Nephron progenitor cell (in vitro differentiated cells): ENCODE measurements around the gene MDM1.

Source experiments
- DNase-seq: peaks from one replicate; pipeline ENCODE4 v3.0.0; 2021
- H3K27ac Mint-ChIP-seq: 2 replicates; pipeline ENCODE4 v1.8.0; 2021; ENCODE audit warnings: mild to moderate bottlenecking, moderate library complexity, mixed read lengths
- H3K27me3 Mint-ChIP-seq: 2 replicates; pipeline ENCODE4 v1.8.0; 2021; ENCODE audit warnings: mild to moderate bottlenecking, low read depth, mixed read lengths; ENCODE audit not compliant: poor library complexity
- H3K36me3 Mint-ChIP-seq: 2 replicates; pipeline ENCODE4 v1.8.0; 2021; ENCODE audit warnings: low read depth, mixed read lengths
- H3K4me1 Mint-ChIP-seq: 2 replicates; pipeline ENCODE4 v1.8.0; 2021; ENCODE audit warnings: mixed read lengths
- H3K4me3 Mint-ChIP-seq: 2 replicates; pipeline ENCODE4 v1.8.0; 2021; ENCODE audit warnings: mild to moderate bottlenecking, moderate library complexity, mixed read lengths
- H3K9me3 Mint-ChIP-seq: 2 replicates; pipeline ENCODE4 v1.8.0; 2021; ENCODE audit warnings: mild to moderate bottlenecking, moderate library complexity, mixed read lengths
- TF ChIP-seq, protein P1 (sequence below): fragments of 200-600 bp; sonication (generic); IDR thresholded peaks from 2 replicates; pipeline ENCODE4 v1.5.0; 2021; ENCODE audit warnings: antibody characterized with exemption

The MDM1 gene

DNA sequence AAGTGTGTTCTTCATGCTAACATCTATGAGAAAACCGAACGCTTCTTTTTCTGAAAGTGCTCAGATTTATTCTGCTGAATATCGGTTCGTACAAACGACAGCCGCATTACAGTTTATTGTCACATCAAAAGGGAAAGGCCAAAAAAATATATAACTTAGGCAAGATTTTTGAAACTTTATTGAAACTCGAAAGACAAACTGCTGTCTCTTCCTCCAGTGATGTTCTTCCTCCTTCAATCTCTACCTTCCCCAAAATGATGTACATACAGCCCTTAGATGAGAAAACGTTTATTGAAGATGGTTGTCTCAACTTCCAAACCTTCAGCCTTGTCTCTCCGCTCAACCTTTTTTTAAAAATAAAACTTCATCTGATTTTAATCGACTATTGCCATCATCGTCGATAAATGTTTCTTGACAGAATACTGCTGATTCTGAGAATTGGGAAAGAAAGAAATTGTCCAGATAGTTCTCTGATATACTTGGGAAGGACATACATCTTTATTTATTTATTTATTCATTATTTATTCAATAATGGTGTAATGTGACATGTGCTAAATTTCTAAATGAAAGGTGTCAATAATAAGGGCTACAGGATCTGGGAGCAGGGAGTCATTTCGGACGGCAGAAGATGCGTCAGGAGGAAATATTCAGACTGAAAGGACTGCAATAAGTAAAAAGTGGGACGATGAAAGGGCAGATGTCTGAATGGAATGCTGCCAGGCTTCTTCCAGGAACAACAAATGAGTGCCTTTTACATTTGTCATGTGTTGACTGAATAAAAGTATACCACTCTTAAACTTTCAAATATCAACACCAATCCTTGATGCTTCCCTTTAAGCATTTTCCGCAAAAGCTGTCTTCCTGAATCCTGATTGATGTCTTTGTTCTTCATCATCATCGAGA is 817 bp upstream of the MDM1 start:
- H3K9me3 Mint-ChIP-seq = no peaks in the 10 kb centered on the region
- H3K27ac Mint-ChIP-seq = no peak overlapping the region
- peaks cover 45% of the 10 kb centered on the region for H3K4me1 Mint-ChIP-seq
- H3K36me3 Mint-ChIP-seq = peaks cover 15% of the 10 kb centered on the region
- TF ChIP-seq, protein P1, sequence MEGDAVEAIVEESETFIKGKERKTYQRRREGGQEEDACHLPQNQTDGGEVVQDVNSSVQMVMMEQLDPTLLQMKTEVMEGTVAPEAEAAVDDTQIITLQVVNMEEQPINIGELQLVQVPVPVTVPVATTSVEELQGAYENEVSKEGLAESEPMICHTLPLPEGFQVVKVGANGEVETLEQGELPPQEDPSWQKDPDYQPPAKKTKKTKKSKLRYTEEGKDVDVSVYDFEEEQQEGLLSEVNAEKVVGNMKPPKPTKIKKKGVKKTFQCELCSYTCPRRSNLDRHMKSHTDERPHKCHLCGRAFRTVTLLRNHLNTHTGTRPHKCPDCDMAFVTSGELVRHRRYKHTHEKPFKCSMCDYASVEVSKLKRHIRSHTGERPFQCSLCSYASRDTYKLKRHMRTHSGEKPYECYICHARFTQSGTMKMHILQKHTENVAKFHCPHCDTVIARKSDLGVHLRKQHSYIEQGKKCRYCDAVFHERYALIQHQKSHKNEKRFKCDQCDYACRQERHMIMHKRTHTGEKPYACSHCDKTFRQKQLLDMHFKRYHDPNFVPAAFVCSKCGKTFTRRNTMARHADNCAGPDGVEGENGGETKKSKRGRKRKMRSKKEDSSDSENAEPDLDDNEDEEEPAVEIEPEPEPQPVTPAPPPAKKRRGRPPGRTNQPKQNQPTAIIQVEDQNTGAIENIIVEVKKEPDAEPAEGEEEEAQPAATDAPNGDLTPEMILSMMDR = no peak
- peaks cover 4% of the 10 kb centered on the region for H3K27me3 Mint-ChIP-seq
- peak overlapping the region; percentile 94 for H3K4me3 Mint-ChIP-seq
- no peak for DNase-seq

DNA sequence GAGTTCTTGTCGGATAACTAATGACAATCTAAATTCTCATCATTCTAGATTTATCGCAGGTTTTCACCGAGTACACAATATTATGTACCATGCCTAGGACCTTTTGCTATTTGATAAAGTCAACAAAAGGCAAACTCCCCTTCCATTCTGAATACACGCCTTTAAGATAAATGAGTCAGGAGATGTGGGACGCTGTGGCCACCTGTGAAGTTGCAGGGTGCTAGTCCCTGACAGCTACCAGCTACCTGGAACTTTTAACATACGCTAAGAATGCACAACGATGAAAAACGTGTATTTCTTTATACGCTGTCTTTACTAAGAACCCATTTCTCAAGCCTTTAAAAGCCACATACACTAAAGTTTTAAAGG is 678 bp downstream of the MDM1 start:
- Mint-ChIP-seq H3K9me3 (no peaks in the 10 kb centered on the region), H3K27ac (no peak overlapping the region), H3K36me3 (peaks cover 21% of the 10 kb centered on the region), H3K4me1 (peaks cover 48% of the 10 kb centered on the region), H3K27me3 (no peaks in the 10 kb centered on the region), H3K4me3 (peak overlapping the region; percentile 94)
- DNase-seq = no peak
- TF ChIP-seq, protein P1 = no peak

DNA sequence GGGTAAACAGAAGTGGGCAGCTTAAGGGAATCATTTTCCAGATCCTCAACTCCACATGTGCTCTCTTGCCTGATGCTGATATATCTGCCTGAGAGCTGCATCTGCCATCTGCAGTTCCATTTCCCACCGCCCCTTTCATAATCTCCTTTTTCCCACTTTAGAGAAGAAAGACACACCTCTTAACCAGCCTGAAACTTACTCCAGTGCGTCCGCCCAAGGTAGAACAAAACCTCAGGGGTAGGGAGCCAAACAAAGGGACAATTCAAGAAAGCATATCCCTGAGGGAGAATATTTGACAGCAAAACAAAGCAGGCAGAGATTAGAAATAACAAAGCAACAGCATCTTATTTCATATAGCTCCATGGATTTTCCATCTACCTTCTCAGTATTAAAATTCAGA is 4.3 kb downstream of the MDM1 start:
- no peak overlapping the region for H3K4me3 Mint-ChIP-seq
- peaks cover 58% of the 10 kb centered on the region for H3K4me1 Mint-ChIP-seq
- no peaks in the 10 kb centered on the region for H3K9me3 Mint-ChIP-seq
- DNase-seq = no peak
- peaks cover 29% of the 10 kb centered on the region for H3K36me3 Mint-ChIP-seq
- TF ChIP-seq, protein P1 = no peak
- H3K27ac Mint-ChIP-seq = no peak overlapping the region
- H3K27me3 Mint-ChIP-seq = no peaks in the 10 kb centered on the region

DNA sequence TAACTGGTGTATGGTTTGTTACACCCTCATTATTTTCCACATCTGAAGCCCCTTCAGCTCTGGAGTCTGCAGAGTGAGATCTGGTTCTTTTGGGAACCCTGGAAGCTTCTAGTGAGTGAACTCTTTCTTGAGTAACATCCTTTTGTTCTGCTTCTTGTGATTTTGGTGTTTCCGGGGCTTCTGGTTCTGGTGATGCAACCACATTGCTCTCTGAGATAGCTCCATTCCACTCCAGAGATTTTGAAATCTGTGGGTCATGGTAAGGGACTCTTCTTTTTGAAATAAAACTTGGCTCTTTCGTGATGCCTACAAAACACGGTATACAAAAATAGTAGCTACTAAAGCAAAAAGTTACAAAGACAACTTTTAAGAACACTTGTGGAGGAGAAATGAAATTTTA is 5.4 kb downstream of the MDM1 start:
- Mint-ChIP-seq H3K27me3 (no peaks in the 10 kb centered on the region), H3K36me3 (peaks cover 29% of the 10 kb centered on the region), H3K4me3 (no peak overlapping the region), H3K4me1 (peaks cover 51% of the 10 kb centered on the region), H3K9me3 (no peaks in the 10 kb centered on the region), H3K27ac (no peak overlapping the region)
- no peak for DNase-seq
- TF ChIP-seq, protein P1 = no peak

DNA sequence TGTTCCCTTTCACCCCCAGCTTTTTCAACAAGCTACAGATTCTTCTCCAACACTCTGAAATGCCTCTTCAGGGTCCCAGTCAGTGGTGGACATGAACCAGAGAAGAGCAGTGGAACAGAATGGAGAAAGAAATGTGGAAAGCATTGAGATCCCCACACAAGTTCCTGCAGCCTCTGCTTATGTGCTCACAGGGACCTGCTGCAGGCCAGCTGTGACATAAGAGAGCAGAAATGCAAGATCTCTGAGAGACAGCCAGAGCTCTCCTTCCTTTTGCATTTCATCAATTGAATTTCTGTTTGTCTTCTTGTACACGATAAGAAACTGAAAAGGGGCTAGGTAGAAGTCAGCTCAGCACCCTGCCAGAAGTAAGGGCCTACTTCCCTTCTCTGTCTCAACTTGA is 6.2 kb downstream of the MDM1 start:
- Mint-ChIP-seq H3K4me3 (no peak overlapping the region), H3K36me3 (peaks cover 29% of the 10 kb centered on the region), H3K4me1 (peaks cover 44% of the 10 kb centered on the region), H3K27ac (peak overlapping the region; percentile 5), H3K27me3 (no peaks in the 10 kb centered on the region), H3K9me3 (no peaks in the 10 kb centered on the region)
- TF ChIP-seq, protein P1 = no peak
- no peak for DNase-seq

DNA sequence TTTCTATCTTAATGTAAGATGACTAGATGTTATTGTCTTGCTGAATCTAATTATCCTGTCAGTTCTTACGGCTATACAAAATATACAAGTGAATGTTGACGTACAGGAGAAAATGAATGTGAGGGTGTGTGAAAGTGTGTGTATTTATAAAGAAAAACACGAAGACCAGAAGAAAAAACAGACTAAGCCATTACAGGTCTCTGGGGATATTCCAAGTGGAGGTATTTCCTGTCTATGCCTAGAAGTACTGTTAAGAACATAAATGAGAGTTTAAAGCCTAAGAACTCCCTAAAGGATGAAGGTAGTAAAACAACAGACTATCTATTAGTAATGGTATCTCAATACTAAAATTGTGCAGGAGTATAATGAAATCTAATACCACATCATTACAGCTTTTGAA is 7.6 kb downstream of the MDM1 start:
- H3K9me3 Mint-ChIP-seq = no peaks in the 10 kb centered on the region
- DNase-seq = no peak

More for the DNA sequence above, 7.6 kb downstream of the MDM1 start:
- Mint-ChIP-seq H3K4me3 (peak overlapping the region; percentile 50), H3K27ac (peak overlapping the region; percentile 17), H3K4me1 (peaks cover 49% of the 10 kb centered on the region), H3K27me3 (no peaks in the 10 kb centered on the region), H3K36me3 (peaks cover 23% of the 10 kb centered on the region)
- TF ChIP-seq, protein P1 = no peak
